Colon (tissue), 2 donors: ENCODE data around the gene RBL1.
A peak's percentile ranks its signal among the peaks of the same experiment; 100 is the strongest.
"Not testable (repeated sequence)": the region's sequence is repeated elsewhere in the genome, so short reads cannot be mapped to it uniquely, and the experiment has no call there.

Experiments used
- FAIRE-seq: peaks from 2 replicates; lab custom pipeline; 2012; peaks lifted over from hg19 to GRCh38; lab: Jason Lieb, UNC
- donor health status: control.
- donor health status: control.

The RBL1 gene

DNA sequence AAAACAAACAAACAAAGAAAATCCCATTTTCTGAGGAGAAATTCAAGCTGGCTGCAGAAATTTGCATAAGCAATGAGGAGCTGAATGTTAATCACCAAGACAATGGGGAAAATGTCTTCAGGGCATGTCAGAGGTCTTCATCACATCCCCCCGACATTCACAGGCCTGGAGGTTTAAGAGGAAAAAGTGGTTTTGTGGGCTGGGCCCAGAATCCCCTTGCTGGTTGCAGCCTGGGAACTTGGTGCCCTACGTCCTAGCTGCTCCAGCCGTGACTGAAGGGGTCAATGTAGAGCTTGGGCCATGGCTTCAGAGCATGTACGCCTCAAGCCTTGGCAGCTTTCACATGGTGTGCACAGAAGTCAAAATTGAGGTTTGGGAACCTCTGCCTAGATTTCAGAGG is 101.6 kb downstream of the RBL1 start:
- FAIRE-seq = not testable (repeated sequence)

DNA sequence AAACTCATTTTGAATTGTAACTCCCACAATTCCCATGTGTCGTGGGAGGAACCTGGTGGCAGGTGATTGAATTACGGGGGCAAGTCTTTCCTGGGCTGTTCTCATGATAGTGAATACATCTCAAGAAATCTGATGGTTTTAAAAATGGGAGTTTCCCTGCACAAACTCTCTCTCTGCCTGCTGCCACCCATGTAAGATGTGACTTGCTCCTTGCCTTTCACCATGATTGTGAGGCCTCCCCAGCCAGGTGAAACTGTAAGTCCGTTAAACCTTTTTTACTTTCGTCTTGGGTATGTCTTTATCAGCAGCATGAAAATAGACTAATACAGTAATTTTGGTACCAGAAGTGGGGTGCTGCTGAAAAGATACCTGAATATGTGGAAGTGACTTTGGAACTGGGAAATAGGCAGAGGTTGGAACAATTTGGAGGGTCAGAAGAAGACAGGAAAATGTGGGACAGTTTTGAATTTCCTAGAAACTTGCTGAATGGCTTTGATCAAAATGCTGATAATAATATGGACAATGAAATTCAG is 102.9 kb downstream of the RBL1 start:
- FAIRE-seq = no peak

DNA sequence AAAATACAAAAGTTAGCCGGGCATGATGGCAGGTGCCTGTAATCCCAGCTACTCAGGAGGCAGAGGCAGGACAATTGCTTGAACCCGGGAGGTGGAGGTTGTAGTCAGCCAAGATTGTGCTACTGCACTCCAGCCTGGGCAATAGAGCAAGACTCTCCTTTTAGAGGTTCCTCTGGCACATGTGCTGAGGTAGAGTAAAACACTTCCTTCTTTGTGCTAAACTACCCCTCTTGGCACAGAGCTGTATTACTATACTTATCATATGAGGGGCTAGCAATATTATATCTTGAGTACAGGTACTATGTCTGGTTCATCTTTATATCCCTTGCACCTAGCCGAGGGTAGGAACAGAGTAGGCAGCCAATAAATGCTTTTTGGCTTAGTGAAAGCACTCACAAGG is 104.1 kb downstream of the RBL1 start:
- FAIRE-seq = no peak

DNA sequence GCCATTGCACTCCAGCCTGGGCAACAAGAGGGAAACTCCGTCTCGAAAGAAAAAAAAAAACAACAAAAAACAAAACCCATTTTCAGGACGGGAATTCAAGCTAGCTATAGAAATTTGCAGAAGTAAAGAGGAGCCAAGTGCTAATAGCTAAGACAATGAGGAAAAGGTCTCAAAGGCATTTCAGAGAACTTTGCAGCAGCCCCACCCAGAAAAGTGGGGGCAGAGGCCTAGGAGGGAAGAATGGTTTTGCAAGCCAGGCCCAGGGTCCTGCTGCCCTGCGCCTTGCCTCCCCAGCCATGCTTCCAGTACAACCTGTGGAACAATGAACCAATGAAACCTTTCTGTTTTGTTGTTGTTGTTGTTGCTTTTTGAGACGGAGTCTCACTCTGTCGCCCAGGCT is 106.0 kb downstream of the RBL1 start:
- FAIRE-seq = no peak

DNA sequence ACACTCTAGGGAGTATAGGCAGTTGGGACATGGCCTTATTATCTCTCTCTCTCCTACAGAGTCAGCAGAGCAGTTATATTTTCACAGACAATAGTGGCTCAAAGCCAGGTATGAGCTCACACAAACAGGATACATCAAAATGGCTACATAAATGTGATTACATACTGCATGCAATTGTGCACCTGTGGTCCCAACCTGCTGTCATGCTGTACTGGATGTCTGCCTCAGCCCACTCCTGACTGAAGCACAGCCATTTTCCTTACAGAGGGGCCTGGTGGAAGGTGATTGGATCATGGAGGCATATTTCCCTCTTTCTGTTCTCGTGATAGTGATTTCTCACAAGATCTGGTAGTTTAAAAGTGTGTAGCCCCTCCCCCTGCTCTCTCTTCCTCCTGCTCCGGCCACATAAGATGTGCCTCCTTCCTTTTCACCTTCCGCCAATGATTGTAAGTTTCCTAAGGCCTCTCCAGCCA is 107.3 kb downstream of the RBL1 start:
- FAIRE-seq = no peak

DNA sequence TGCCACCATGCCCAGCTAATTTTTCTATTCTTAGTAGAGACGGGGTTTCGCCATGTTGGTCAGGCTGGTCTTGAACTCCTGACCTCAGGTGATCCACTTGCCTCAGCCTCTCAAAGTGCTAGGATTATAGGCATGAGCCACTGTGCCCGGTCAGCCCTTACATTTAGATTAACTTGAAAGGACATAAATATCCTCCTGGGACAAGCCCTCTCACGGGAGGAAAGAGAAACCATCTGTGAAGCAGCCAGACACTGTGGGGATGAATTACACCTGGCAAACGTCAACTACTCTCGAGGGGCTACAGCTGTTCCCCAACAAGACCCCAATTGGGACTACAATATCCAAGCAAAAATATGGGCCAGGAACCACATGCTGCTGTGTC is 111.5 kb downstream of the RBL1 start:
- FAIRE-seq = no peak

DNA sequence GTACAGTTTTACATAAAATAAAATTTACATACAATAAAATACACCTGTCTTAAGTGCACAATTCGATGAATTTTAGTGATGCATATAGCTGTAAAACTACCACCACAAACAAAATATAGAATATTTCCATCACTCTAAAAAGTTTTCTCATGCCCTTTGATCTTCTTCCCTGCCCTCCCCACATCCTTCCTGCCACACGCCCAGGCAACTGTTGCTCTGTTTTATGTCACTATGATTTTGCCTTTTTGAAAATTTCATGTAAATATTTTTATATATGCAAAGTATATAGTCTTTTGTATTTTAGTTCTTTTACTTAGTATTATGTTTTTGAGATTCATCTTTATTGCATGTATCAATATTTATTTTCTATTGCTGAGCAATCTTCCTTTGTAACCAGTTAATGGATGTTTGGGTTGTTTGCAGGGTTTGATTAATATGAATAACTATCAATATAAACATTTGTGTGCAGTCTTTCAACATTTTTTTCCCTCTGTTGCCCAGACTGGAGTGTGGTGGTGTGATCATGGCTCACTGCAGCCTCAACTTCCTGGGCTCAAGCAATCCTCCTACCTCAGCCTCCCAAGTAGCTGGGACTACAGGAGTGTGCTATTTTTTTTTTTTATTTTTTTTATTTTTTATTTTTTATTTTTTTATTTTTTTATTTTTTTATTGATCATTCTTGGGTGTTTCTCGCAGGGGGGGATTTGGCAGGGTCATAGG is 120.5 kb downstream of the RBL1 start:
- no peak for FAIRE-seq

DNA sequence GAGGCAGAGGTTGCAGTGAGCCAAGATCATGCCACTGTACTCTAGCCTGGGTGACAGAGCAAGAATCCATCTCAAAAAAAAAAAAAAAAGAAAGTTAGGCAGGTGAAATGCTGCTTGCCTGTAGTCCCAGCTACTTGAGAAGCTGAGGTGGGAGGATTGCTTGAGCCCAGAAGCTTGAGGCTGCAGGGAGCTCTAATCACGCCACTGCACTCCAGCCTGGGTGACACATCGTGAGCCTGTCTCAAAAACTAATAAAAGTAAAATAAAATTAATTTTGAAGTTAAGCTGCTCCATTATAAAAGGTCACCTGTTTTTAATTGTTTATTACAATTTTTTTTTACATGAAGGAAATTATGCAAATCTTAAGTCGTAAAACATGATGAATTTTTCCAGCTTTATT is 121.1 kb downstream of the RBL1 start:
- FAIRE-seq = peak; percentile 55

DNA sequence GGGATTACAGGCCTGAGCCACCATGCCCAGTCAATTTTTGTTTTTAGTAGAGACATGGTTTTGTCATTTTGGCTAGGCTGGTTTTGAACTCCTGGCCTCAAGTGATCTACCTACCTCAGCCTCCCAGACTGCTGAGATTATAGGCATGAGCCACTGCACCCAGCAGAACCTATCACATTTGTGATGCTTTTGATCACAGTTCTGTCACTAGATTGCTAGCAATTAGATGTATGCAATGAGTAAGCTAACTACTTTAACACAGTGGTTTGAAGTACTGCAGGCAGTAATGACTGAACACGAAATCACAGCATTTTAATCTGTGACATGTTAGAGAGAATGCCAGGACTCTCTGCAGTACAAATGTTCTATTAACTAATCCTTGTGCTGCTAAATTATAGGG is 124.7 kb downstream of the RBL1 start:
- no peak for FAIRE-seq

DNA sequence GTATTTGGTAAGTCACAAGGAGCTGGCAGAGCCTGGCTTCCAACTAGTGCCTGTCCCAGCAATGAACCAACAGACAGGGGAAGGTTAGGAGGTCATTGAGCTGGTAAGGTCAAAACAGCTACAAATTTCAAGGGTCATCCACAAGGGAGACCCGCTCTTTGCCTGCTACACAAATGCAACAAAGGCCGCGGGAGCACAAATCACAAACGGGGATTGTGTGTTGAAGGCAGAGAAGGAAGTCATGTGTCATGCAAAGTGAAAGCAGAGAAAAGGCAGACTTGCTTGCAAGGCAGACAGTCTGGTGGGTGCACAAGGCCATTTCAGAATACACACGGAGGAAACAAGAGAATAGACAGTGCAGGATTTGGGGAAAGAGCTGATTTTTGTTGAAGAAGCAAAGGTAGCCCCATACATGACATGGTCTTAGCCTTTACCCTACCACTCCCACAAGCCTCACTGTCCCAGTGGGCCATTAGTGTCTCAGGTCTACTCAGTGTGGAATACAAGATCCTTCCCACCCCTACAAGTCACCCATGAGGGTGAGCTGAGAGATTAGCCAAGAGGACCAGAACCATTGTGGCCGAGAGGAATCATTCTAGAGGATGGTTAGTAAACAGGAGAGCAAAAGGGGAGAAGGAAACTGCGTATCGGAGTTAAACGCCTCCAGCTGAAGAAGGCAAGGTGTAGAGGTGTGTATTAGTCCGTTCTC is 126.2 kb downstream of the RBL1 start:
- no peak for FAIRE-seq

DNA sequence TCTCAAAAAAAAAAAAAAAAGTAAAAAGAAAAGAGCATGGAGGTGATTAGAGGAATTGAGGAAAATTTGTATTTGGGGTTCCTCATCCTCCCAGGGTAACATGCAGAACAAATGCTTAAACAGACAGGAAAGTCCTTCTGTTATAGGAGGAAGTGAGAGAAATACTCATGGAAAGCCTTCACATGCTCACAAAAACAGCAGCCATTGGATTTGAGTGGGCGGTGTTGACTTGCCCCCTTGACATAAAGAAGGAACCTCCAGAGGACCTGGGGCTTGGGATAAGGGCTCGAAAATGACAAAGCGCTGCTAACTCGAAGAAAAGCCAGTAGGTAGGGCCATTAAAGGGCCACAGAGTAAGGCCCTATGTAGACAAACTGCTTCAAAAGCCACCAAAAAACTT is 126.7 kb downstream of the RBL1 start:
- no peak for FAIRE-seq

DNA sequence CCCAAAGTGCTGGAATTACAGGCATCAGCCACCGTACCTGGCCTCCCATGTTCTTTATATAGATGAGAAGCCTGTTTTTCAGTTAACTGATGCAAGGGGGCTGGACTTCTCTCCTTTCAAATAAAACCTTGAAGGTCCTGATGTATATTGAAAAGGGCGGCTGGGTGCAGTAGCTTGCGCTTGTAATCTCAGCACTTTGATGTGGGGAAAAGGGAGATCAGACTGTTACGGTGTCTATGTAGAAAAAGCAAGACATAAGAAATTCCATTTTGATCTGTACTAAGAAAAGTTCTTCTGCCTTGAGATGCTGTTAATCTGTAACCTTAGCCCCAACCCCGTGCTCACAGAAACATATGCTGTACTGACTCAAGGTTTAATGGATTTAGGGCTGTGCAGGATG is 128.2 kb downstream of the RBL1 start:
- no peak for FAIRE-seq

DNA sequence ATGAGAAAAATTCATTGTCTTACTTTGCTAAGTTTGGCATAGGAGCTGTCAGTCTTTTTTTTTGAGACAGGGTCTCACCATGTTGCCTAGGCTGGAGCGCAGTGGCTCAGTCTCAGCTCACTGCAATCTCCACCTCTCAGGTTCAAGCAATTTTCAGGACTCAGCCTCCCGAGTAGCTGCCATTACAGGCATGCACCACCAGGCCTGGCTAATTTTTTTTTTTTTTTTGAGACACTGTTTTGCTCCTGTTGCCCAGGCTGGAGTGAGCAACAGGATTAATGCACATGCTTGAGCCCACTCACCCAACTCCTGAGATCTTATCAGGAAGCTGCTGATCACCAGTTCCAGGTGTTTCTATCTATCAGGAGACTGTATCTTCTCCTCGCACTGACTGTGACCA is 128.8 kb downstream of the RBL1 start:
- not testable (repeated sequence) for FAIRE-seq

DNA sequence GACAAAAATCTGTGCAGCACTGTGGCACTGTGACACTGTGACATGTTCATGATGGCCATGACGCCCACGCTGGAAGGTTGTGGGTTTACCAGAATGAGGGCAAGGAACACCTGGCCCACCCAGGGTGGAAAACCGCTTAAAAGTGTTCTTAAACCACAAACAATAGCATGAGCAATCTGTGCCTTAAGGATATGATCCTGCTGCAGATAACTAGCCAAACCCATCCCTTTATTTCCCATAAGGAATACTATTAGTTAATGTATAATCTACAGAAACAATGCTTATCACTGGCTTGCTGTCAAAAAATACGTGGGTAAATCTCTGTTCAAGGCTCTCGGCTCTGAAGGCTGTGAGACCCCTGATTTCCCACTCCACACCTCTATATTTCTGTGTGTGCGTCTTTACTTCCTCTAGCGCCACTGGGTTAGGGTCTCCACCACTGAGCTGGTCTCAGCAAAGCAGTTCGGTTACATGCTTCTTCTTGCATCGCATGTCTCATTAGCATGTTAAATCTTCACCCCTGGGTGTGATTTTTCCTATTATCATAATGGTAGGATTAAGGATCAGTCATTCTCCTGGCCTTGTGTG is 133.3 kb downstream of the RBL1 start:
- FAIRE-seq = not testable (repeated sequence)

DNA sequence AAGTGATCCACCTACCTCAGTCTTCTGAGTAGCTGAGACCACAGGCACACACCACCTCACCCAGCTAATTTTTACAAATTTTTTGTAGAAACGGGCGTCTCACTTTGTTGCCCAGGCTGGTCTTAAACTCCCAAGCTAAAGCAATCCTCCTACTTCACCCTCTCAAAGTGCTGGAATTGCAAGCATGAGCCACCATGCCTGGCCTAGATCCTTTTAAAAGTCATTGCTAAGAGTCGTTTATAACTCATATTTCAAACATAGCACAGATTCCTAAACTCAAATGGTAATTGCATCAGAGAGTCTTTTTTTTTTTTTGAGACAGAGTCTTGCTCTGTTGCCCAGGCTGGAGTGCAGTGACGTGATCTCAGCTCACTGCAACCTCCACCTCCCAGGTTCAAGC is 136.6 kb downstream of the RBL1 start:
- FAIRE-seq = no peak

DNA sequence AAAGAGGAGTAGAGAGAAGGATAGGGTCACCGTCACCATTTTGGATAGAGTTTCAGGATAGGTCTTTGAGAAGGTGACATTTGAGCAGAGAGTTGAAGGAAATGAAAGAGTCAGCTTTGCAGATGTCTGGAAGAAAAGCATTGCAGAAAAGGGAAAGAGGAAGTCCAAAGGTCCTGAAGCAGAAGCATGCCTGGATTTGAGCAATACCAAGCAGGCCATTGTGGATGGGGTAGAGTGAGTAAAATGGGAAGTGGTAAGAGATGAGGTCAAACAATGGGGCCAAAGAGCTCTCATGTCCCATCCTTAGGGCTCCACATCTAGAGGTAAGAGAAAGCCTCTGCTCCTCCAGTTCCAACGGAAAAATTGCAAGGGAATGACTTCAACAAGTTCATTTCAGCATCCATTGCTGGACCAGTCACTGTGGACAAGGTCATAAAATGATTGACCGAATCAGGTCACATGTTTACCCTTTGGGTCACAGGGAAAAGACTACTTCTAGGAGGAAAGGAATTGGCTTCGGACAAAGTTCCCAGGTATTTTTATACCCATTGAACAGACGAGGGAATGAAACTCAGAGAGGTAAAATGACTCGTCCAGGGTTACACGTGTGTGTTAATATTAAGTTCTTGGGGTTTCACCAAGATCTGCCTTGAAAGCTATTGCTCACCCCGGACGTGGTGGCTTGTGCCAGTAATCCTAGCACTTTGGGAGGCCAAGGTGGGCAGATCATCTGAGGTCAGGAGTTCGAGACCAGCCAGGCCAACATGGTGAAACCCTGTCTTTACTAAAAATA is 137.7 kb downstream of the RBL1 start:
- no peak for FAIRE-seq

DNA sequence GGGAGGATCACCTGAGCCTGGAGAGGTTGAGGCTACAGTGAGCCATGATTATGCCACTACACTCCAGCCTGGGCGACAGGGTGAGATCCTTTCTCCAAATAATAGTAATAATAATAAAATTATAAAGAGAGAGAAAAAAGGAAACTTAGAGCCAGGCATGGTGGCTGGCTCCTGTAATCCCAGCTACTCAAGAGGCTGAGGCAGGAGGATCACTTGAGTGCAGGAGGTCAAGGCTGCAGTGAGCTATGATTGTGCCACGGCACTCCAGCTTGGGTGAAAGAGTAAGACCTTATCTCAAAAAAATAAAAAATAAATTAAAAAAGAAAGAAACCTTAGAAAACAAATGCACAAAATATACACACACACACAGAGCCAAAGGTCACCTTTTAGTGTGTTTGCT is 139.1 kb downstream of the RBL1 start:
- no peak for FAIRE-seq

DNA sequence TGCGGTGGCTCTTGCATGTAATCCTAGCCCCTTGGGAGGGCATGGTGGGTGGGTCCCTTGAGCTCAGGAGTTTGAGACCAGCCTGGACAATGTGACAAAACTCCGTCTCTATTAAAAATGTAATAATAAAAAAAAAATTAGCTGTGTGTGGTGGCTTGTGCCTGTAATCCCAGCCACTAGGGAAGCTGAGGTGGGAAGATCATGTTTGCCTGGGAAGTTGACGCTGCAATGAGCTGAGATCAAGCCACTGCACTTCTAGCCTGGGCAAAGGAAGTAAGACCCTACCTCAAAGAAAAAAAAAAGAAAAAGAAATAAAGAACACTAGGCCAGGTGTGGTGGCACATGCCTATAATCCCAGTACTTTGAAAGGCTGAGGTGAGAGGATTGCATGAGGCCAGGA is 139.8 kb downstream of the RBL1 start:
- no peak for FAIRE-seq

DNA sequence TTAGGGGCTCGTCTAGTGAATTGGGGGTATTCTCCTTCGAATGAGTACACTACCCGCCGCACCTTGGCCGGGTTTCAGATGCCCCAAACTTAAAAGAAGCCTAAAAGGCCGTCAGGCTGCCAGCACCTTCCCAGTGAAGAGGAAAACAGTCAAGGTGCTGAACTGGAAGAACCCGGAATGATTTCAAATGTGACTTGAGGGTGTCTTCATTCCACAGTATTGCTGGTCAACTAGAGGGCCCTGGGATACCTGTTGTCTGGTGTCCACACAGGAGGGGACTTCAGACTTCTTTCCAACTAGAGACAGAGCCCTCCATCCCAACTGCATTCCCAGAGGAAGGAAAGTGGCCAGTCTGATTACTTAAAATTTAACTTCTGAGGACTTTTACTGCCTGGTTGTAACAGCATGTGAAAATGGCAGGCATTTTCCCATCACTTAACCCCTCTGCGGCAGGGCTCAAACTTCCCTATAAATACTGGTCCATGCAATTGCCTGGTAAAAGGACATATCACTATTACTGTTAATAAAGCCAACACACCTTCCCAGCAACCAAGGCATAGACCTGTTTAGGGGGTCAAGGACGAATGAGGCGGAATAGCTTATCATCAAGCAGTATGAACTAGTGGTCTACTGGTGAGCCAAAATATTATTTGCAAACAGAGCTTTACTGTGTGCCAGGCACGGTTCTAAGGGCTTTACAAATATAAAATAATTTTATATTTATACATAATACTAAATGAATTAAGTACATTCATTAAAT is 143.6 kb downstream of the RBL1 start:
- FAIRE-seq = no peak

DNA sequence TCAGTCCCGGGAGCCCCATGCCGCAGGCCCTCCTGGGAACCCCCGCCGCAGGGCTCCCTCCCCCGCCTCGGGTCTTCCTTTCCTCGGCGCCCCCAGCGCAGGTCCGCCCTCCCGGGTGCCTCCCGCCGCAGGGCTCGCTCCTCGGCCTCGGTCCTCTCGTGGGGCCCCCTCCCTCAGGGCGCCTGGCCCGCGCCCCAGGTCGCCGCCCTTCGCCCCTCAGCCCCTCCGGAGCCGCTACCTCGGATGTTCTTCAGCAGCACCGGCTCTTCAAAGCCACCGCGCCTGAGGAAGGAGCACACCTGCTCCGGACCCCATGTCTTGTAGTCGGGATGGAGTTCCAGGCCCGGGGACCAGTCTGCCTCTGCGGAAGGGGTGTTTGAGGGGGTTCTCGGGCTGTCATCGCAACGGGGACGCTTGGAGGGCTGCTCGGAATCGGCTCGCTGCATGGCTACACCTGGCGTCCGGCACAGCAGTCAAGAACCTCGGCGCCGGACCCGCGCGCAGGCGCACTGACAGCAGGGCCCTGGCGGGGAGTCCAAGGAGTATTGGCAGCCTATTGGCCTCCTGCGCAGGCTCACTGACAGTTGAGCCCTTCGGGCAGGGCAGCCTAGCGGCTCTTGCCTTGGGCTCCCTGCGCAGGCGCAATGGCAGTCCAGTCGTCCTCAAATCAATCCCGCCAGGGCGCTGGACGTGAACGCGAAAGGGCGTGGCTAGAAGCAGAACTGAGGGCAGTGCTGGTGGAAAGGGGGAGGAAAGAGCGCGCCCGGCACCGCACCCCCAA is 144.4 kb downstream of the RBL1 start, which contains the start of gene SAMHD1:
TSS of gene SAMHD1 (minus strand) at position 511 of the 781 bp plus-strand sequence. CDS start at position 446, 65 bp downstream.
- no peak for FAIRE-seq
